ENCODE results near the gene CFHR3.

GRCh38 chr1:196774175-196774574 lies 465 bp upstream of the CFHR3 start:
- no peak for TF ChIP-seq CTCF (IDR thresholded peaks at IDR 0.05; ENCODE audit: poor library complexity, severe bottlenecking)
- no peak for TF ChIP-seq POLR2AphosphoS5 (IDR thresholded peaks at IDR 0.05)
- TF ChIP-seq REST (IDR thresholded peaks at IDR 0.05; ENCODE audit: borderline replicate concordance) = no peak
